H1 (cell line): ENCODE measurements around the gene FOXN1. TPM values are rescaled to one million over a fixed set of nuclear protein-coding genes. Genes with fewer than 3 reads are reported as not detected.
A peak's percentile ranks its signal among the peaks of the same experiment; 100 is the strongest.

Experiments
- ATF3 ChIP-seq: IDR thresholded peaks from 2 replicates; pipeline ENCODE4 v1.6.1; 2011; ENCODE audit warnings: low read depth, mild to moderate bottlenecking, low read length; ENCODE audit not compliant: insufficient read depth
- CTBP2 ChIP-seq: IDR thresholded peaks from 2 replicates; pipeline ENCODE4 v1.7.0; 2011; ENCODE audit warnings: borderline replicate concordance, mild to moderate bottlenecking, moderate library complexity, mixed read lengths, low read length; ENCODE audit not compliant: insufficient read depth, insufficient read length
- SP4 ChIP-seq: IDR thresholded peaks from 2 replicates; pipeline ENCODE4 v1.6.1; 2012; ENCODE audit warnings: low read length, inconsistent platforms
- polyA plus RNA-seq, 7 experiments: library from polyadenylated mRNA; depleted of rRNA in 3 of 7; stranded (reverse) in 5 of 7; unstranded in 2 of 7; fragments of >200 nt in 5 of 7; fragments of 200-250 nt in 2 of 7; gene quantifications; 1 replicate in 5 of 7; 2 replicates in 1 of 7; 4 replicates in 1 of 7; pipeline versions ENCODE4 v1.2.1 to v1.2.3, GENCODE V29; 2011 to 2013; ENCODE audit warnings: missing spikeins in 2 of 7, mixed read lengths in 2 of 7
- total RNA-seq: library from RNA; stranded (reverse); fragmentation: NEBNext Ultra II Directional; extraction: Animal tissue kit (Norgen Biotek cat#: 25700); gene quantifications from 2 replicates; pipeline ENCODE4 v1.2.1, GENCODE V29; 2021
- TF ChIP-seq, protein P1 (sequence below): IDR thresholded peaks from 2 replicates; pipeline ENCODE4 v1.6.1; 2012; ENCODE audit warnings: low read length, inconsistent platforms

The FOXN1 gene
- total and polyA plus RNA-seq, 2 of the 8 experiments (the other 6 are each of a cell fraction or from before 2014, with no cell fraction given): not detected

- TF ChIP-seq, protein P1, sequence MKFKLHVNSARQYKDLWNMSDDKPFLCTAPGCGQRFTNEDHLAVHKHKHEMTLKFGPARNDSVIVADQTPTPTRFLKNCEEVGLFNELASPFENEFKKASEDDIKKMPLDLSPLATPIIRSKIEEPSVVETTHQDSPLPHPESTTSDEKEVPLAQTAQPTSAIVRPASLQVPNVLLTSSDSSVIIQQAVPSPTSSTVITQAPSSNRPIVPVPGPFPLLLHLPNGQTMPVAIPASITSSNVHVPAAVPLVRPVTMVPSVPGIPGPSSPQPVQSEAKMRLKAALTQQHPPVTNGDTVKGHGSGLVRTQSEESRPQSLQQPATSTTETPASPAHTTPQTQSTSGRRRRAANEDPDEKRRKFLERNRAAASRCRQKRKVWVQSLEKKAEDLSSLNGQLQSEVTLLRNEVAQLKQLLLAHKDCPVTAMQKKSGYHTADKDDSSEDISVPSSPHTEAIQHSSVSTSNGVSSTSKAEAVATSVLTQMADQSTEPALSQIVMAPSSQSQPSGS: no peak; the same call in 1 of the 2 replicates
- TF ChIP-seq ATF3 (0 out of 2 replicates have a peak, but pooled peaks have one; percentile 4), CTBP2 (no peak), SP4 (peak; percentile 79)
These were observed 70.8 kb downstream of the FOXN1 start, which contains the start of gene ALDOC (continued) for GRCh38 chr17:28576758-28577465.
